MM.1S (cell line): ENCODE data around the gene FHIT.

Experiments used
- DNase-seq: peaks from one replicate; pipeline ENCODE4 v3.0.0-alpha.2; 2015
- H2AFZ ChIP-seq: fragments of 300-600 bp; sonication (generic); 2 replicates; pipeline ENCODE4 v1.6.0; 2016; ENCODE audit warnings: antibody characterized with exemption, low read length
- H3F3A ChIP-seq: fragments of 300-600 bp; sonication (generic); 2 replicates; pipeline ENCODE4 v1.6.1; 2016; ENCODE audit warnings: mild to moderate bottlenecking, antibody characterized with exemption, low read length, moderate library complexity, mixed read lengths; ENCODE audit not compliant: insufficient read depth
- H3K27ac ChIP-seq: fragments of 300-600 bp; sonication (generic); 2 replicates; pipeline ENCODE4 v1.5.1; 2016; ENCODE audit warnings: mild to moderate bottlenecking, low read length
- H3K27me3 ChIP-seq: fragments of 300-600 bp; sonication (generic); replicated peaks from 2 replicates; pipeline ENCODE4 v1.6.0; 2016; ENCODE audit warnings: low read length; ENCODE audit not compliant: insufficient read depth
- H3K36me3 ChIP-seq: fragments of 300-600 bp; sonication (generic); replicated peaks from 2 replicates; pipeline ENCODE4 v1.6.1; 2016; ENCODE audit warnings: mild to moderate bottlenecking, low read length, mixed read lengths; ENCODE audit not compliant: insufficient read depth
- H3K4me1 ChIP-seq: fragments of 300-600 bp; sonication (generic); 2 replicates; pipeline ENCODE4 v1.6.1; 2016; ENCODE audit warnings: low read length, mixed read lengths
- H3K4me2 ChIP-seq: fragments of 300-600 bp; sonication (generic); 2 replicates; pipeline ENCODE4 v1.6.0; 2016; ENCODE audit warnings: low read depth, low read length
- H3K4me3 ChIP-seq: fragments of 300-600 bp; sonication (generic); 2 replicates; pipeline ENCODE4 v1.5.1; 2016; ENCODE audit warnings: low read length, mixed read lengths
- H3K79me2 ChIP-seq: fragments of 300-600 bp; sonication (generic); 2 replicates; pipeline ENCODE4 v1.6.1; 2016; ENCODE audit warnings: mixed run types, low read length, mixed read lengths
- H3K9ac ChIP-seq: fragments of 300-600 bp; sonication (generic); 2 replicates; pipeline ENCODE4 v1.6.1; 2016; ENCODE audit warnings: low read length, mixed read lengths
- H3K9me2 ChIP-seq: fragments of 300-600 bp; sonication (generic); replicated peaks from 2 replicates; pipeline ENCODE4 v1.6.1; 2016; ENCODE audit warnings: mild to moderate bottlenecking, low read length, mixed read lengths; ENCODE audit not compliant: insufficient read depth
- H3K9me3 ChIP-seq: fragments of 300-600 bp; sonication (generic); replicated peaks from 2 replicates; pipeline ENCODE4 v1.6.1; 2016; ENCODE audit warnings: mild to moderate bottlenecking, low read length, mixed read lengths; ENCODE audit not compliant: insufficient read depth
- H4K20me1 ChIP-seq: fragments of 300-600 bp; sonication (generic); 2 replicates; pipeline ENCODE4 v1.6.1; 2016; ENCODE audit warnings: mild to moderate bottlenecking, low read length, moderate library complexity, mixed read lengths; ENCODE audit not compliant: insufficient read depth
- CTCF ChIP-seq: fragments of 300-600 bp; sonication (generic); IDR thresholded peaks from 2 replicates; pipeline ENCODE4 v1.5.1; 2016; ENCODE audit warnings: antibody characterized with exemption, low read length, mixed read lengths
- EZH2 ChIP-seq: fragments of 300-600 bp; sonication (generic); optimal IDR thresholded peaks from 2 replicates; pipeline ENCODE3; 2017; ENCODE audit warnings: low read depth, mild to moderate bottlenecking, antibody characterized with exemption, low read length, mixed read lengths
- EZH2phosphoT487 ChIP-seq: fragments of 300-600 bp; sonication (generic); IDR thresholded peaks from 2 replicates; pipeline ENCODE4 v1.6.1; 2018; ENCODE audit warnings: antibody characterized with exemption, low read length

FHIT gene

GRCh38 chr3:60752809-60753208 is 498.4 kb downstream of the FHIT start:
- H4K20me1 ChIP-seq, result no peaks in the 10 kb centered on the region
- H3K4me1 ChIP-seq, result no peaks in the 10 kb centered on the region
- H2AFZ ChIP-seq, result no peak overlapping the region
- no peaks in the 10 kb centered on the region for H3F3A ChIP-seq
- no peak for TF ChIP-seq EZH2phosphoT487
- TF ChIP-seq CTCF, result no peak
- no peak for TF ChIP-seq EZH2
- H3K4me2 ChIP-seq, result no peak overlapping the region
- H3K9ac ChIP-seq, result no peak overlapping the region
- H3K36me3 ChIP-seq, result no peaks in the 10 kb centered on the region
- H3K27me3 ChIP-seq, result no peaks in the 10 kb centered on the region
- H3K4me3 ChIP-seq, result no peak overlapping the region
- no peaks in the 10 kb centered on the region for H3K79me2 ChIP-seq
- no peak for DNase-seq
- no peaks in the 10 kb centered on the region for H3K9me2 ChIP-seq
- H3K9me3 ChIP-seq, result no peaks in the 10 kb centered on the region
- no peak overlapping the region for H3K27ac ChIP-seq

DNA sequence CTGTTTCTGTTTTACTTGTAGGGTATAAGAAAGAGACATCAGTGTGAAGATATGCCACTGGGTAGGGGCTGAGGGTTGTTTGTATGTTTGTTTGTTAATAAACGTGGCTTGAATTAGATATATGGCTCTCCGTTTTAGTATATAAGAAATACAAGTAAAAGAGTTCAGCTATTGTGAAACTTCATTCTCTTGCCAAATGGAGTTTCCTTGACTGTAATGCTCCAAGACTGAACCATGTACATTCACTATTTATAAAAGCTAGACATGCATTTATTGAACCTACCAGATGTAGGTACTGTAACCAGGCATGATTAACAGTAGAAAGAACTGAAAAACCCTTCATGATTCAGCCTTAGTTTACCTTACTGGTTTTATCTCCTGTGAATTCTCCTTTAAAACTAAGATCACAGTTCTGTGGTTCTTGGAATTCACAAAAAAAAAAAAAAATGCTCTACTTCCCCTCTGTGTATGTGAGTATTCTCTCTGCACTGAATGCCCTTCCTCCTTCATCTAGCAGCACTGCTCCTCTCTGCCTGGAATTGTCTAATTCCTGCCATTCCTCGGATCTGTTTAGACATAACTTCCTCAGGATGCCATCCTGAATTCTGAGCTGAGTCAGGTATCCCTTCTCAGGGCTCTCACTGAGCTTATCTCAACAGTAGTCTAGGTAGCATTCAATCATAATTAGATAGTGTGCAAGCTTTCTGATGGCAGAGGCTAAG is 504.4 kb downstream of the FHIT start:
- Histone ChIP-seq H3K9me3 (no peaks in the 10 kb centered on the region), H3K4me1 (no peaks in the 10 kb centered on the region), H3K9me2 (no peaks in the 10 kb centered on the region), H3K79me2 (no peaks in the 10 kb centered on the region), H3K27ac (no peak overlapping the region), H3F3A (no peaks in the 10 kb centered on the region), H3K4me3 (no peak overlapping the region), H3K4me2 (no peak overlapping the region), H2AFZ (no peak overlapping the region), H3K9ac (no peak overlapping the region), H3K36me3 (no peaks in the 10 kb centered on the region), H4K20me1 (no peaks in the 10 kb centered on the region), H3K27me3 (no peaks in the 10 kb centered on the region)
- no peak for DNase-seq
- TF ChIP-seq EZH2phosphoT487, result no peak
- TF ChIP-seq CTCF, result no peak
- no peak for TF ChIP-seq EZH2

- H2AFZ ChIP-seq, result no peak overlapping the region
- no peaks in the 10 kb centered on the region for H3K36me3 ChIP-seq
- no peak for DNase-seq
- H3K4me1 ChIP-seq, result no peaks in the 10 kb centered on the region
- no peaks in the 10 kb centered on the region for H4K20me1 ChIP-seq
- H3K4me2 ChIP-seq, result no peak overlapping the region
- H3K79me2 ChIP-seq, result no peaks in the 10 kb centered on the region
- no peaks in the 10 kb centered on the region for H3K9me3 ChIP-seq
- TF ChIP-seq EZH2 (no peak), EZH2phosphoT487 (no peak), CTCF (no peak)
- no peaks in the 10 kb centered on the region for H3K9me2 ChIP-seq
- no peaks in the 10 kb centered on the region for H3K27me3 ChIP-seq
- H3K4me3 ChIP-seq, result no peak overlapping the region
- no peak overlapping the region for H3K9ac ChIP-seq
- H3K27ac ChIP-seq, result no peak overlapping the region
- no peaks in the 10 kb centered on the region for H3F3A ChIP-seq
Observed at GRCh38 chr3:60746043-60746638, 505.1 kb downstream of the FHIT start.
